HL-60 (cell line): ENCODE results near the gene TMUB1.

Experiments used
- DNase-seq, 2 experiments: peaks; one replicate each; pipeline ENCODE4 v3.0.0-alpha.2; 2010 to 2020; ENCODE audit warnings: low read depth in 1 of 2, low spot score in 1 of 2
- H3K27ac ChIP-seq: fragments of 250-450 bp; sonication (Bioruptor Pico); replicated peaks from 2 replicates; pipeline ENCODE4 v1.5.1; 2020; ENCODE audit warnings: mild to moderate bottlenecking, moderate library complexity
- H3K27me3 ChIP-seq: fragments of 250-450 bp; sonication (Bioruptor Pico); 2 replicates; pipeline ENCODE4 v1.5.1; 2021; ENCODE audit warnings: mild to moderate bottlenecking, moderate library complexity; ENCODE audit not compliant: insufficient read depth, poor library complexity, severe bottlenecking
- H3K4me3 ChIP-seq: replicated peaks from 2 replicates; pipeline ENCODE4 v1.5.1; 2011; ENCODE audit warnings: mild to moderate bottlenecking, control low read depth, low read length; ENCODE audit not compliant: insufficient read depth
- CTCF ChIP-seq: IDR thresholded peaks from one replicate; pipeline ENCODE4 v1.5.1; 2011; ENCODE audit warnings: low read length, control low read depth, inconsistent platforms; ENCODE audit not compliant: insufficient read depth
- GABPA ChIP-seq: IDR thresholded peaks from 2 replicates; pipeline ENCODE4 v1.6.1; 2012; ENCODE audit warnings: low read depth
- POLR2AphosphoS5 ChIP-seq: IDR thresholded peaks from 2 replicates; pipeline ENCODE4 v1.6.1; 2012; ENCODE audit warnings: low read depth
- REST ChIP-seq: IDR thresholded peaks from 2 replicates; pipeline ENCODE4 v1.6.1; 2012; ENCODE audit warnings: low read depth; ENCODE audit not compliant: insufficient replicate concordance
- SPI1 ChIP-seq: IDR thresholded peaks from 2 replicates; pipeline ENCODE4 v1.6.1; 2012; ENCODE audit warnings: low read depth, mild to moderate bottlenecking, borderline replicate concordance

TMUB1 gene

GRCh38 chr7:151124899-151125399 lies 41.7 kb upstream of the TMUB1 start:
- Histone ChIP-seq H3K4me3 (no peak overlapping the region), H3K27ac (no peak overlapping the region), H3K27me3 (no peaks in the 10 kb centered on the region)
- TF ChIP-seq POLR2AphosphoS5, result no peak
- no peak for TF ChIP-seq GABPA
- TF ChIP-seq CTCF, result no peak
- no peak for TF ChIP-seq SPI1
- no peak for TF ChIP-seq REST
- no peak for DNase-seq

GRCh38 chr7:151124481-151124880 lies 41.2 kb upstream of the TMUB1 start:
- H3K27me3 ChIP-seq, result no peaks in the 10 kb centered on the region
- TF ChIP-seq CTCF, result no peak
- TF ChIP-seq GABPA, result no peak
- no peak for TF ChIP-seq POLR2AphosphoS5
- no peak for TF ChIP-seq REST
- TF ChIP-seq SPI1, result no peak
- no peak overlapping the region for H3K4me3 ChIP-seq
- no peak overlapping the region for H3K27ac ChIP-seq
- DNase-seq, result no peak

GRCh38 chr7:151123822-151124464 lies 40.6 kb upstream of the TMUB1 start:
- no peak overlapping the region for H3K4me3 ChIP-seq
- H3K27ac ChIP-seq, result no peak overlapping the region
- peak; percentile 47 to 77 for DNase-seq
- H3K27me3 ChIP-seq, result no peaks in the 10 kb centered on the region
- TF ChIP-seq SPI1 (no peak), CTCF (peak; percentile 99)
